BLaER1 (cell line): ENCODE results near the gene SGSM2.

ENCODE experiments used
- H3K27ac ChIP-seq: shearing (Covaris generic); formaldehyde crosslinking; 2 replicates; pipeline ENCODE4 v1.8.1; 2022
- H3K27me3 ChIP-seq: shearing (Covaris generic); formaldehyde crosslinking; 2 replicates; pipeline ENCODE4 v1.8.1; 2022
- H3K36me3 ChIP-seq: shearing (Covaris generic); formaldehyde crosslinking; 2 replicates; pipeline ENCODE4 v1.8.1; 2022
- H3K4me1 ChIP-seq: shearing (Covaris generic); formaldehyde crosslinking; 2 replicates; pipeline ENCODE4 v1.8.1; 2022
- H3K4me2 ChIP-seq: shearing (Covaris generic); formaldehyde crosslinking; 2 replicates; pipeline ENCODE4 v1.8.1; 2022
- H3K4me3 ChIP-seq: shearing (Covaris generic); formaldehyde crosslinking; 2 replicates; pipeline ENCODE4 v1.8.1; 2022
- H3K9ac ChIP-seq: shearing (Covaris generic); formaldehyde crosslinking; 2 replicates; pipeline ENCODE4 v1.8.1; 2022
- H3K9me3 ChIP-seq: shearing (Covaris generic); formaldehyde crosslinking; 2 replicates; pipeline ENCODE4 v1.8.1; 2022
- H4K20me1 ChIP-seq: shearing (Covaris generic); formaldehyde crosslinking; 2 replicates; pipeline ENCODE4 v1.8.1; 2022
- Cebpa-rat ChIP-seq: shearing (Covaris generic); IDR thresholded peaks from 2 replicates; pipeline ENCODE4 v1.8.1; 2022

The SGSM2 gene

GRCh38 chr17:2351269-2351668 lies 14.0 kb downstream of the SGSM2 start:
- no peak for TF ChIP-seq Cebpa-rat
- H3K27me3 ChIP-seq = no peaks in the 10 kb centered on the region
- no peak overlapping the region for H3K4me3 ChIP-seq
- H4K20me1 ChIP-seq = peaks cover 35% of the 10 kb centered on the region
- H3K4me1 ChIP-seq = no peaks in the 10 kb centered on the region
- H3K36me3 ChIP-seq = peaks cover 44% of the 10 kb centered on the region
- H3K9ac ChIP-seq = no peak overlapping the region
- H3K27ac ChIP-seq = no peak overlapping the region
- no peak overlapping the region for H3K4me2 ChIP-seq
- no peaks in the 10 kb centered on the region for H3K9me3 ChIP-seq

- Histone ChIP-seq H4K20me1 (peaks cover 49% of the 10 kb centered on the region), H3K27me3 (no peaks in the 10 kb centered on the region), H3K4me3 (no peak overlapping the region), H3K9me3 (no peaks in the 10 kb centered on the region), H3K36me3 (peaks cover 37% of the 10 kb centered on the region), H3K9ac (no peak overlapping the region), H3K27ac (no peak overlapping the region), H3K4me1 (peaks cover 12% of the 10 kb centered on the region), H3K4me2 (no peak overlapping the region)
- TF ChIP-seq Cebpa-rat = no peak
Measured at GRCh38 chr17:2354311-2354710, 17.0 kb downstream of the SGSM2 start.

DNA sequence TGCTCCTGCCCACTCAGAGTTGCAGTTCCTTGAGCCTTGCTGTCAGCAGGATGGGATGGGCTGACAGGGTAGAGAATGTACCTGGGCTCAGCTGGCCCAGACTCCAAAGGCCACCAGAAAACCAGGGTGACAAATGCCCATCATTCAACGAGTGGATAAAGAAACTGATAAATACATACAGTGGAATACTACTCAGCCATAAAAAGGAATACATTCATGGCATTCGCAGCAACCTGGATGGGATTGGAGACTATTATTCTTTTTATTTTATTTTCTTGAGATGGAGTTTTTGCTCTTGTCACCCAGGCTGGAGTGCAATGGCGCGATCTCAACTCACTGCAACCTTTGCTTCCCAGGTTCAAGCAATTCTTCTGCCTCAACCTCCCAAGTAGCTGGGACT lies 19.9 kb downstream of the SGSM2 start:
- Histone ChIP-seq H3K4me3 (no peak overlapping the region), H3K4me1 (peaks cover 12% of the 10 kb centered on the region), H3K36me3 (peaks cover 43% of the 10 kb centered on the region), H3K9ac (no peak overlapping the region), H3K27me3 (no peaks in the 10 kb centered on the region), H3K4me2 (no peak overlapping the region), H3K9me3 (no peaks in the 10 kb centered on the region), H4K20me1 (peaks cover 59% of the 10 kb centered on the region), H3K27ac (no peak overlapping the region)
- no peak for TF ChIP-seq Cebpa-rat

- no peak for TF ChIP-seq Cebpa-rat
- no peaks in the 10 kb centered on the region for H3K27me3 ChIP-seq
- no peak overlapping the region for H3K27ac ChIP-seq
- no peak overlapping the region for H3K4me3 ChIP-seq
- peak overlapping the region; percentile 7; the same call in 1 of the 2 replicates for H3K9ac ChIP-seq
- peaks cover 56% of the 10 kb centered on the region for H4K20me1 ChIP-seq
- peak overlapping the region; percentile 36 for H3K4me2 ChIP-seq
- peaks cover 12% of the 10 kb centered on the region for H3K4me1 ChIP-seq
- no peaks in the 10 kb centered on the region for H3K9me3 ChIP-seq
- H3K36me3 ChIP-seq = peaks cover 48% of the 10 kb centered on the region
Measured at GRCh38 chr17:2357931-2358434, 20.7 kb downstream of the SGSM2 start.

DNA sequence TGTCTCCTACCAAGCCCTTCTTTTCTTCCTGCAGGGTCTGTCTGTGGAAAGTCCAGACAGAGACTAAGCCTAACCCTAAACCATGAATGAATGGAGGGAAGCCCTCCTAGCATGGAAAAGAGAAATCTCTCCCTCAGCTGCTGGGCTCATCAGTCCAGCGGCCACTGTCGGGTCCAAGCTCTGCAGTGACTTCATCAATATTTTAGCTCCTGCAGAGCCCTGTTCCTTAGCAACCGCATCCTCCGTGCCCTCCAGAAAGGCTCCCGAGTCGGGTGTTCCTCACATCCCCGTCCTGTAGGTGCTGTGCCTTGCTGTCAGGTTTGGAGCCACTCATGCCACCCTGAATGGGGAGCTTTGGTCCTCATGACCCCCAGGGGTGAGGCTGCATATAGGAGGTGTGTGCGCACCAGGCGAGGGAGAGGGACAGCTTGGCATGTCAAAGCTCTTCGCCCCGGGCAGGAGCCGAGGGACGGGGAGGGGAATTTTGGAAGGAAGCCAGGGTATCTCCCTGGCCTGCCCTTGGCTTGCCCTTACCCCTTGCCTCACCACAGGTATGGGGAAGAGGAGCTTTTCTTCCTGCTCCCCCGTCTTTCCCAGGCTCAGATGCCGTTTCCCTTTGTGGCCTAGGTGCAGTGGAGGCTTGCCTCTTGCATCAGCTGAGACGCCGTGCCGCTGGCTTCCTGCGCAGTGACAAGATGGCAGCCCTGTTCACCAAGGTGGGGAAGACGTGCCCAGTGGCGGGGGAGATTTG lies 23.9 kb downstream of the SGSM2 start:
- Histone ChIP-seq H3K4me1 (peaks cover 12% of the 10 kb centered on the region), H3K9ac (no peak overlapping the region), H3K9me3 (no peaks in the 10 kb centered on the region), H4K20me1 (peaks cover 39% of the 10 kb centered on the region; the same call in 1 of the 2 replicates), H3K36me3 (peaks cover 80% of the 10 kb centered on the region), H3K4me3 (no peak overlapping the region), H3K4me2 (no peak overlapping the region), H3K27ac (no peak overlapping the region), H3K27me3 (no peaks in the 10 kb centered on the region)
- no peak for TF ChIP-seq Cebpa-rat

- no peak overlapping the region for H3K4me3 ChIP-seq
- H3K9me3 ChIP-seq = no peaks in the 10 kb centered on the region
- no peak overlapping the region for H3K27ac ChIP-seq
- H3K27me3 ChIP-seq = no peaks in the 10 kb centered on the region
- H3K4me1 ChIP-seq = peaks cover 15% of the 10 kb centered on the region
- peaks cover 87% of the 10 kb centered on the region for H3K36me3 ChIP-seq
- no peak overlapping the region for H3K9ac ChIP-seq
- H4K20me1 ChIP-seq = peaks cover 36% of the 10 kb centered on the region; the same call in 1 of the 2 replicates
- no peak for TF ChIP-seq Cebpa-rat
- H3K4me2 ChIP-seq = no peak overlapping the region
Measured at GRCh38 chr17:2362016-2362415, 24.7 kb downstream of the SGSM2 start.

DNA sequence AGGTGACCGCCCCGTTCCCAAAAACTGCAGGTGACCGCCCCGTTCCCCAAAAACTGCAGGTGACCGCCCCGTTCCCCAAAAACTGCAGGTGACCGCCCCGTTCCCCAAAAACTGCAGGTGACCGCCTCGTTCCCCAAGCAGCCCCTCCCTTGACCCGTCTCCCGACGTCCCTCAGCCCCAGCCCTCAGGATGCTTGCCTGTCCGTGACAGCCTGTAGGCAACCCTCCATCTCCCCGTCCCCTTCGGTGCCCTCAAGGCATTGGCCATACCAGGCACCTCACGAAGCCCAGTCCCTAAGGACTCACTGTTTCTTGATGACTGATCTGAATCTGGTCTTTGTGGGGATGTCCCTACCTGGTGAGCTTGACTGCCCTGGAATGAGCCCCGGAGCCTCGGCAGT lies 25.1 kb downstream of the SGSM2 start:
- H3K27me3 ChIP-seq = no peaks in the 10 kb centered on the region
- no peak overlapping the region for H3K4me2 ChIP-seq

DNA sequence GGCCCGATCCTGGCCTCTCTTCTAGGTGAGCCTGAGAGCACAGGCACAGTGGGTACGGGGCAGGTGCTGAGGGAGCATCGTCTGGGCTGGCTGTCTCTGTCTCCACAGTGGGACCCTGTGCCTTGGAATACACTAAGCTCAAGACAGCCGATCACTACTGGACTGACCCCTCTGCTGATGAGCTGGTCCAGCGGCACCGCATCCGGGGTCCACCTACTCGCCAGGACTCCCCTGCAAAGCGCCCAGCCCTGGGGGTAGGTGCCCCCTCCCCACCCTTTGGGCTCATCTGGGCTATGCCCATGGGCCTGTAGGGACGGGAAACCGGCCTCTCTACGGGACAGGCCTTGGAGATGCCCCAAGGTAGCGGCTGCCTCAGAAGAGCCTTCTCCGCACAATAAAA lies 25.6 kb downstream of the SGSM2 start:
- Histone ChIP-seq H3K4me2 (no peak overlapping the region), H3K9me3 (no peaks in the 10 kb centered on the region), H3K27me3 (no peaks in the 10 kb centered on the region), H3K9ac (no peak overlapping the region), H4K20me1 (peaks cover 29% of the 10 kb centered on the region; the same call in 1 of the 2 replicates), H3K4me3 (no peak overlapping the region), H3K4me1 (peaks cover 19% of the 10 kb centered on the region), H3K36me3 (peaks cover 82% of the 10 kb centered on the region), H3K27ac (no peak overlapping the region)
- TF ChIP-seq Cebpa-rat = no peak

More for the DNA sequence above, 25.1 kb downstream of the SGSM2 start:
- Histone ChIP-seq H3K36me3 (peaks cover 84% of the 10 kb centered on the region), H3K9ac (no peak overlapping the region), H3K4me1 (peaks cover 19% of the 10 kb centered on the region), H3K4me3 (no peak overlapping the region), H3K27ac (no peak overlapping the region), H3K9me3 (no peaks in the 10 kb centered on the region), H4K20me1 (peaks cover 32% of the 10 kb centered on the region; the same call in 1 of the 2 replicates)
- TF ChIP-seq Cebpa-rat = no peak

GRCh38 chr17:2363318-2363717 lies 26.0 kb downstream of the SGSM2 start:
- Histone ChIP-seq H3K27me3 (no peaks in the 10 kb centered on the region), H3K36me3 (peaks cover 82% of the 10 kb centered on the region), H4K20me1 (peaks cover 24% of the 10 kb centered on the region; the same call in 1 of the 2 replicates), H3K9ac (no peak overlapping the region), H3K4me1 (peaks cover 19% of the 10 kb centered on the region), H3K4me3 (no peak overlapping the region), H3K9me3 (no peaks in the 10 kb centered on the region), H3K27ac (no peak overlapping the region), H3K4me2 (no peak overlapping the region)
- no peak for TF ChIP-seq Cebpa-rat
